HG03025 (cell line): ENCODE results near the gene PADI6.

Experiments
- ATAC-seq: cut with Tn5 transposase; IDR thresholded peaks from one replicate; pipeline ENCODE4 v1.9.1; 2021; ENCODE audit warnings: mild to moderate bottlenecking, moderate library complexity; ENCODE audit not compliant: unreplicated experiment, low FRiP score

PADI6 gene

GRCh38 chr1:17356387-17357026 lies 15.5 kb upstream of the PADI6 start:
- ATAC-seq = no peak

GRCh38 chr1:17358557-17358956 lies 13.4 kb upstream of the PADI6 start:
- no peak for ATAC-seq

GRCh38 chr1:17359031-17359430 lies 13.0 kb upstream of the PADI6 start:
- ATAC-seq = no peak

GRCh38 chr1:17359808-17360207 lies 12.2 kb upstream of the PADI6 start:
- no peak for ATAC-seq

GRCh38 chr1:17360272-17360956 lies 11.6 kb upstream of the PADI6 start:
- no peak for ATAC-seq

- no peak for ATAC-seq
Measured at GRCh38 chr1:17361687-17362086, 10.3 kb upstream of the PADI6 start.

GRCh38 chr1:17363351-17363750 lies 8.6 kb upstream of the PADI6 start:
- no peak for ATAC-seq

GRCh38 chr1:17363771-17364170 lies 8.2 kb upstream of the PADI6 start:
- ATAC-seq = no peak

- ATAC-seq = no peak
Measured at GRCh38 chr1:17365293-17365692, 6.7 kb upstream of the PADI6 start.

- no peak for ATAC-seq
Measured at GRCh38 chr1:17369466-17369865, 2.5 kb upstream of the PADI6 start.

GRCh38 chr1:17370618-17371017 lies 1.4 kb upstream of the PADI6 start:
- no peak for ATAC-seq

- ATAC-seq = no peak
Measured at GRCh38 chr1:17372955-17373354, 959 bp downstream of the PADI6 start.

GRCh38 chr1:17375651-17376050 lies 3.7 kb downstream of the PADI6 start:
- no peak for ATAC-seq

- ATAC-seq = no peak
Measured at GRCh38 chr1:17377325-17377953, 5.4 kb downstream of the PADI6 start.

- ATAC-seq = no peak
Measured at GRCh38 chr1:17381161-17381560, 9.2 kb downstream of the PADI6 start.

GRCh38 chr1:17392199-17392740 lies 20.3 kb downstream of the PADI6 start:
- no peak for ATAC-seq

- no peak for ATAC-seq
Measured at GRCh38 chr1:17393230-17393629, 21.2 kb downstream of the PADI6 start.

- ATAC-seq = no peak
Measured at GRCh38 chr1:17397910-17398695, 26.1 kb downstream of the PADI6 start.

- no peak for ATAC-seq
Measured at GRCh38 chr1:17400725-17401341, 28.8 kb downstream of the PADI6 start.

GRCh38 chr1:17401841-17402240 lies 29.8 kb downstream of the PADI6 start:
- no peak for ATAC-seq
